Measurements from ENCODE around the gene ATF3. TPM values are rescaled to one million over a fixed set of nuclear protein-coding genes. Genes with fewer than 3 reads are reported as not detected.
A peak's percentile ranks its signal among the peaks of the same experiment; 100 is the strongest.

Gene ATF3
- total and polyA plus RNA-seq, 2 of the 4 experiments (the other 2 are of a cell fraction) = 9.9 to 12.3 TPM

- Histone ChIP-seq H2BK120ac (ENCODE audit: low read depth, low read length) (no peak overlapping the region), H2BK20ac (ENCODE audit: low read depth, low read length) (no peak overlapping the region), H3K27me3 (ENCODE audit: control insufficient read depth, insufficient read depth, low read length) (peaks cover 11% of the 10 kb centered on the region), H4K20me1 (ENCODE audit: insufficient read depth, low read length) (no peaks in the 10 kb centered on the region), H3K14ac (replicated peaks; ENCODE audit: low read depth, low read length) (no peak overlapping the region), H3K36me3 (ENCODE audit: control insufficient read depth, insufficient read depth, low read length) (peaks cover 32% of the 10 kb centered on the region), H4K5ac (ENCODE audit: low read depth, low read length) (no peak overlapping the region), H3K9ac (ENCODE audit: low read depth, low read length) (no peak overlapping the region), H3K27ac (ENCODE audit: insufficient read depth, low read length) (no peak overlapping the region), H3K18ac (ENCODE audit: low read depth, low read length) (no peak overlapping the region), H3K23ac (ENCODE audit: low read depth, low read length) (no peak overlapping the region), H3K4me2 (ENCODE audit: low read depth, low read length) (no peak overlapping the region), H4K8ac (ENCODE audit: low read depth in 2 of 2, low read length in 2 of 2) (no peak overlapping the region), H3K4ac (ENCODE audit: low read depth, low read length) (no peak overlapping the region), H3K79me1 (ENCODE audit: low read depth in 1 of 2, low read length in 2 of 2) (peaks cover 0 to 4% of the 10 kb centered on the region in 2 experiments; a peak in 2 of 4 replicates), H3K56ac (ENCODE audit: extremely low read depth, insufficient read depth, low read length) (no peak overlapping the region), H3K4me3 (ENCODE audit: insufficient read depth, low read depth, low read length) (no peak overlapping the region), H4K91ac (ENCODE audit: insufficient read depth, low read depth, low read length) (no peak overlapping the region), H2AK9ac (replicated peaks; ENCODE audit: low read depth, low read length, poor library complexity) (no peak overlapping the region), H3K4me1 (ENCODE audit: control insufficient read depth, insufficient read depth, low read length) (no peaks in the 10 kb centered on the region; the same call in 1 of the 2 replicates), H2AFZ (replicated peaks; ENCODE audit: low read length, poor library complexity) (no peak overlapping the region), H2BK15ac (ENCODE audit: low read depth, low read length) (no peak overlapping the region), H2AK5ac (ENCODE audit: low read depth, low read length) (no peak overlapping the region), H3K9me3 (ENCODE audit: control insufficient read depth, insufficient read depth, low read length) (no peaks in the 10 kb centered on the region), H2BK5ac (ENCODE audit: low read depth, low read length, poor library complexity, severe bottlenecking) (no peak overlapping the region), H3K9me1 (ENCODE audit: insufficient read depth, low read length) (peaks cover 13% of the 10 kb centered on the region; the same call in 1 of the 2 replicates)
- BruUV-seq (replicated peaks) = no TSS peak
- WGBS, 2 experiments (ENCODE audit: extremely low coverage in 2 of 2, insufficient read length in 1 of 2) = no CpG with 5 or more reads among the region's 1 CpG
- DNase-seq (no peak), ATAC-seq (ENCODE audit: low read depth) (no peak)
- intact Hi-C loops (cut with micrococcal nuclease) = no loop called here
- dilution Hi-C loops (cut with HindIII; ENCODE audit: low sequenced_read_pairs, unreplicated experiment) = no loop called here
- in situ Hi-C loops (cut with MboI; ENCODE audit: low sequenced_read_pairs) = no loop called here
- POLR2A ChIA-PET (ENCODE audit: unreplicated experiment) = no interaction called here
- TF ChIP-seq POLR2A (IDR thresholded peaks at IDR 0.05; ENCODE audit: low read depth, low read length) (peak; percentile 8; the same call in 1 of the 2 replicates), RAD21 (IDR thresholded peaks at IDR 0.05; ENCODE audit: low read length) (no peak)
- CTCF ChIA-PET = interaction anchor here (0.7 kb wide), 1 partner anchor 329 kb away, joined by 3 read pairs; no protein-coding TSS in a partner anchor
Measured at GRCh38 chr1:212621949-212622305, 13.4 kb downstream of the ATF3 start.
